ENCODE data around the gene SLC6A12. TPM values are rescaled to one million over a fixed set of nuclear protein-coding genes. Genes with fewer than 3 reads are reported as not detected.

Gene SLC6A12
- total and polyA plus RNA-seq, 10 donors, result 0.35 to 3.1 (median 1.8) TPM

DNA sequence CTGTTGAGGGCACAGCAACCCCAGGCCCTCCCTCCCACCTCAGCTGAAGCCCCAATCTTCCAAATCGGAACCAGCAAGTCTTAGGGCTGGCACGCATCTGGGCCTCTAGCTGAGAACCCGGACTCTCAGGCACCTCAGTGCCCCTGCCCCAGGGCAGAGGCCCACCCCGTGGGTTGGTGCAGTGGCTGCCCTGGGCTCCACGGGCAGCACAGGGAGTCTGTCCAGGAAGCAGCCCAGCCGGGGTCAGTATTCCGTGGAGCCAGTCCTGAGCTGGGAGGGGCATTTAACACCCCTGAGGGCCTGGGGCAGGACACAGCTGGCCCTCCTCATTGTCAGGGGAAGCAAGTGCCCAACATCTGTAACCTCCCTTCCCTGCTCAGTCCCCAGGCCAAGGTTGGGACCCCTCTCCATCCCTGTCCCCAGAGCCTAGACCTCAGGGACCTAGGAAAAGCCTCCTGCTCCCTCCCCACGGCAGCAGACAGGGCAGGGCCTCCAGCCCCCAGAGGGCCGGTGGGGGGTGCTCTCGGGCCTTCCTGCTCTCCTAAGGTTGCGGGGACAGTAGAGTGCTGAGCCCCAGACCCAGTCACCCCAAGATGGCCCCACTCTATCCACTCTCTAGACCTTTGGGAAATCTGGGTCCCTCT lies 36.5 kb downstream of the SLC6A12 start:
- no peak for DNase-seq
- TF ChIP-seq POLR2A (IDR thresholded peaks at IDR 0.05), result no peak
- 68 to 85% (median 74%) methylated on average over 9 to 11 of the region's 11 CpGs for WGBS, 5 donors
- peaks cover 0 to 31% (median 8%) of the 10 kb centered on the region in 6 donors for H3K4me1 ChIP-seq
- H3K4me3 ChIP-seq, result no peak overlapping the region
- peaks cover 0 to 79% (median 3%) of the 10 kb centered on the region in 7 donors for H3K27me3 ChIP-seq (replicated peaks in 1 of 7)
- H3K36me3 ChIP-seq, result no peaks in the 10 kb centered on the region
- no peak overlapping the region for H3K27ac ChIP-seq
- no peaks in the 10 kb centered on the region for H3K9me3 ChIP-seq
- intact Hi-C loops (cut with DNase I; ENCODE audit: low total_unique reads), result no loop called here

DNA sequence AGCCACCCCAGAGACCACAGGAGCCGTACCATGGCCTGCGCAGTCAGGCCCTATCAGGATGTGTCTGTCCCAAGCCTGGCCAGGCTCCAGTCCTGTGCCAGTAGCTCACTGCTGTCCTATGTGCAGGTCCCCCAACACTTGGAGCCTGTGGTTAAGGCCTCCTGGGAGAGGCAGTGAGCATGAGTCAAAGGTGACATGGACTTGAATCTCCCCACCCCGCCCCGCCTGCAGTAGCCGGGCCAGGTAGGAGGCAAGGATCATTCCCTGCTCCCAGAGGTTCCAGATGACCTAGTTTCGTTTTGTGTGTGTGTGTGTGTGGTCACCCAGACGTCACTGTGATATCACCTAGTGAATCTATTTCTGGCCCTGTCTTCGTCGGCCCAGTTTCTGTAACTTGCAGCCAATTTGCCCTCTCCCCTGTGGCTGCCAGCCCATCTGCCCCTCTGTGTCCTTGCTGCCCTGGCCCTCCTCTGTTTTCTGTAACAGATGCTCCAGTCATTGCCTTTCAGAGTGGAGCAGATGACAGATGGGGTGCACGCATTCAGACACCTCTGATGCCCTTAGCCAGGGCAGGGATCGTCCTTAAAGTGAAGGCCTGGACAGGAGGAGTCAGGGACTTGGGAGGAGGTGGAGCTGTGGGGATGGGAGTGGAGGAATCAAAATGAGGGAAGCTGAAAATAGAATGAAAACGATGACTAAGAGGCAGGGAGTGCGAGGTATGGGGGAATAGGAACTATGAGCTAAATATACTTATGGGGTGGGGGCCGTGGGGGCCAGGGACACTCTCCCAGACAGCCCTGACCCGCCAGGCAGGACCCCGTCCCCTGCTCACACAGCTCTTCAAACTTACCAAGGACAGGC lies 37.4 kb downstream of the SLC6A12 start:
- H3K27me3 ChIP-seq (replicated peaks in 1 of 7), result peaks cover 0 to 79% (median 3%) of the 10 kb centered on the region in 7 donors
- DNase-seq, result no peak
- intact Hi-C loops (cut with DNase I; ENCODE audit: low total_unique reads), result no loop called here
- no peak overlapping the region for H3K27ac ChIP-seq
- H3K4me3 ChIP-seq, result no peak overlapping the region
- peaks cover 0 to 36% (median 8%) of the 10 kb centered on the region in 6 donors for H3K4me1 ChIP-seq
- no peaks in the 10 kb centered on the region for H3K36me3 ChIP-seq
- no peaks in the 10 kb centered on the region for H3K9me3 ChIP-seq
- TF ChIP-seq POLR2A (IDR thresholded peaks at IDR 0.05) (no peak), POLR2AphosphoS5 (IDR thresholded peaks at IDR 0.05) (no peak)
- TF ChIP-seq, protein P1, sequence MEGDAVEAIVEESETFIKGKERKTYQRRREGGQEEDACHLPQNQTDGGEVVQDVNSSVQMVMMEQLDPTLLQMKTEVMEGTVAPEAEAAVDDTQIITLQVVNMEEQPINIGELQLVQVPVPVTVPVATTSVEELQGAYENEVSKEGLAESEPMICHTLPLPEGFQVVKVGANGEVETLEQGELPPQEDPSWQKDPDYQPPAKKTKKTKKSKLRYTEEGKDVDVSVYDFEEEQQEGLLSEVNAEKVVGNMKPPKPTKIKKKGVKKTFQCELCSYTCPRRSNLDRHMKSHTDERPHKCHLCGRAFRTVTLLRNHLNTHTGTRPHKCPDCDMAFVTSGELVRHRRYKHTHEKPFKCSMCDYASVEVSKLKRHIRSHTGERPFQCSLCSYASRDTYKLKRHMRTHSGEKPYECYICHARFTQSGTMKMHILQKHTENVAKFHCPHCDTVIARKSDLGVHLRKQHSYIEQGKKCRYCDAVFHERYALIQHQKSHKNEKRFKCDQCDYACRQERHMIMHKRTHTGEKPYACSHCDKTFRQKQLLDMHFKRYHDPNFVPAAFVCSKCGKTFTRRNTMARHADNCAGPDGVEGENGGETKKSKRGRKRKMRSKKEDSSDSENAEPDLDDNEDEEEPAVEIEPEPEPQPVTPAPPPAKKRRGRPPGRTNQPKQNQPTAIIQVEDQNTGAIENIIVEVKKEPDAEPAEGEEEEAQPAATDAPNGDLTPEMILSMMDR (IDR thresholded peaks at IDR 0.05 in 8 of 11, conservative IDR thresholded peaks at IDR 0.05 in 3 of 11), result no peak
- 52 to 74% (median 64%) methylated on average over 11 to 16 of the region's 16 CpGs for WGBS, 5 donors

DNA sequence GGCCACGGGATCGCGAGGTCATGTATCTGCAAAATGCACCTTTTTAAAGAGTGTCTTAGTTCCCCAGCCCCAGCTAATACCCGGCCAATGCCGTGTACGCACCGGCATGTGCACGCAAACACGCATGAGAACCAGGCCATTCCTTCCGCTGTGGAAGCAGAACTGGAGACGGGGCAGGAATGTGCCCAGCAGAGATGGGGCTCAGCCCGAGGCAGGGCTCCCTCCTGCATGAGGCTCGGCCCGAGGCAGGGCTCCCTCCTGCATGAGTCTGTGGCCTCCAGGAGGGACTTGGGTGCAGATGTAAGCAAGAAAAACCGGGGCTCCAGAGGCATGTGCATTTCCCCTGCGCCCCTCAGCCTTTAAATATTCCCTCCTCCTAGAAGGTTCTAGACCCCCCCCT lies 38.2 kb downstream of the SLC6A12 start:
- intact Hi-C loops (cut with DNase I; ENCODE audit: low total_unique reads), result no loop called here
- no peak for DNase-seq
- peaks cover 0 to 33% (median 7%) of the 10 kb centered on the region in 6 donors for H3K4me1 ChIP-seq
- no peak overlapping the region for H3K27ac ChIP-seq
- no peaks in the 10 kb centered on the region for H3K9me3 ChIP-seq
- H3K36me3 ChIP-seq, result no peaks in the 10 kb centered on the region
- H3K4me3 ChIP-seq, result no peak overlapping the region
- WGBS, 5 donors, result 79 to 91% (median 82%) methylated on average over 13 to 16 of the region's 16 CpGs
- H3K27me3 ChIP-seq (replicated peaks in 1 of 7), result peaks cover 0 to 77% (median 3%) of the 10 kb centered on the region in 7 donors
- TF ChIP-seq, protein P1 (IDR thresholded peaks at IDR 0.05 in 8 of 11, conservative IDR thresholded peaks at IDR 0.05 in 3 of 11), result no peak

DNA sequence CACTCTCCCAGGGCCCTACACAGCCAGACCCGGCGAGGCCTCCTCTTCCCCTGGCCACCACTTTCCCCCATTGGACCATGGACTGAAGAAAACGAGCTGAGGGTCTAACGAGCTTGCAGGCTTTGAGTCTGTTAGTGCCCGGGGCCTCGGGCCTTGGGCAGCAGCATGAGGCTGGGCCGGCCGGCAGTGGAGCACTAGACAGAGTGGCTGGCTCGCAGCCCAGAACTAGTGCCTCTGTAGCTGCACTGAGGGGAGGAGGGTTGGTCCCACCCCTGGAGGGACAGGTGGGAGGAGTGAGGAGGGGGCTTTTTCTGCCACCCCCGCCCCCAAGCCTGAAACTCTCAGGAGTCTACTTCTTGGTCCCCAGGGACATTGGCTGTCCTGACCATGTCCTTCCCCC lies 38.7 kb downstream of the SLC6A12 start:
- no peaks in the 10 kb centered on the region for H3K36me3 ChIP-seq
- H3K27me3 ChIP-seq (replicated peaks in 1 of 7), result peaks cover 0 to 82% (median 3%) of the 10 kb centered on the region in 7 donors
- no peak overlapping the region for H3K4me3 ChIP-seq
- intact Hi-C loops (cut with DNase I; ENCODE audit: low total_unique reads), result no loop called here
- DNase-seq, result no peak
- peaks cover 0 to 28% (median 3%) of the 10 kb centered on the region in 6 donors for H3K4me1 ChIP-seq
- no peaks in the 10 kb centered on the region for H3K9me3 ChIP-seq
- TF ChIP-seq POLR2A (IDR thresholded peaks at IDR 0.05) (no peak), POLR2AphosphoS5 (IDR thresholded peaks at IDR 0.05) (no peak)
- TF ChIP-seq, protein P1 (IDR thresholded peaks at IDR 0.05 in 8 of 11, conservative IDR thresholded peaks at IDR 0.05 in 3 of 11), result no peak
- H3K27ac ChIP-seq, result no peak overlapping the region
- 48 to 76% (median 60%) methylated on average over 10 of the region's 10 CpGs for WGBS, 5 donors

Data from spleen (tissue), 11 donors.